H9 (cell line): Measurements from ENCODE around the gene AFF1. TPM values are rescaled to one million over a fixed set of nuclear protein-coding genes. Genes with fewer than 3 reads are reported as not detected.

Experiments used
- DNase-seq: peaks from one replicate; pipeline ENCODE4 v3.0.0-alpha.2; 2017
- H2AFZ ChIP-seq: one replicate; pipeline ENCODE4 v1.6.1; 2013; ENCODE audit warnings: mild to moderate bottlenecking, low read length, control low read depth, moderate library complexity
- H2AK5ac ChIP-seq: 2 replicates; pipeline ENCODE4 v1.6.1; 2013; ENCODE audit warnings: low read length, control low read depth, mixed read lengths; ENCODE audit not compliant: insufficient read length
- H2BK120ac ChIP-seq: one replicate; pipeline ENCODE4 v1.6.1; 2013; ENCODE audit warnings: low read depth, mild to moderate bottlenecking, low read length, control low read depth, inconsistent platforms; ENCODE audit not compliant: poor library complexity, severe bottlenecking
- H2BK12ac ChIP-seq: 2 replicates; pipeline ENCODE4 v1.6.1; 2013; ENCODE audit warnings: low read length, control low read depth, mixed read lengths, low read depth; ENCODE audit not compliant: insufficient read length
- H2BK15ac ChIP-seq: 2 replicates; pipeline ENCODE4 v1.6.1; 2013; ENCODE audit warnings: low read depth, low read length, control low read depth
- H2BK20ac ChIP-seq: one replicate; pipeline ENCODE4 v1.6.1; 2013; ENCODE audit warnings: low read depth, mild to moderate bottlenecking, low read length, control low read depth, inconsistent platforms; ENCODE audit not compliant: poor library complexity, severe bottlenecking
- H2BK5ac ChIP-seq: 2 replicates; pipeline ENCODE4 v1.6.1; 2013; ENCODE audit warnings: low read length, control low read depth, mixed read lengths; ENCODE audit not compliant: insufficient read length
- H3K14ac ChIP-seq: 2 replicates; pipeline ENCODE4 v1.6.1; 2013; ENCODE audit warnings: low read length, control low read depth; ENCODE audit not compliant: insufficient read depth
- H3K18ac ChIP-seq: 2 replicates; pipeline ENCODE4 v1.6.1; 2013; ENCODE audit warnings: low read depth, mild to moderate bottlenecking, mixed read lengths, low read length, control low read depth; ENCODE audit not compliant: insufficient read length
- H3K23ac ChIP-seq: 2 replicates; pipeline ENCODE4 v1.6.1; 2013; ENCODE audit warnings: low read length, control low read depth, mixed read lengths, low read depth; ENCODE audit not compliant: insufficient read length
- H3K23me2 ChIP-seq: 2 replicates; pipeline ENCODE4 v1.6.1; 2013; ENCODE audit warnings: low read depth, mild to moderate bottlenecking, mixed read lengths, low read length, control low read depth; ENCODE audit not compliant: insufficient read length, poor library complexity, severe bottlenecking
- H3K27ac ChIP-seq: 2 replicates; pipeline ENCODE4 v1.5.1; 2013; ENCODE audit warnings: low read length, control low read depth, mixed read lengths, low read depth; ENCODE audit not compliant: insufficient read length
- H3K27me3 ChIP-seq: 2 replicates; pipeline ENCODE4 v1.6.1; 2013; ENCODE audit warnings: low read length, control low read depth, inconsistent platforms; ENCODE audit not compliant: insufficient read depth
- H3K4ac ChIP-seq: 2 replicates; pipeline ENCODE4 v1.6.1; 2013; ENCODE audit warnings: low read depth, mild to moderate bottlenecking, control low read depth, inconsistent platforms, low read length, moderate library complexity
- H3K4me1 ChIP-seq: 2 replicates; pipeline ENCODE4 v1.6.1; 2013; ENCODE audit warnings: low read length, control low read depth, inconsistent platforms; ENCODE audit not compliant: insufficient read depth
- H3K4me2 ChIP-seq: 2 replicates; pipeline ENCODE4 v1.6.1; 2013; ENCODE audit warnings: low read length, control low read depth, mixed read lengths; ENCODE audit not compliant: insufficient read length, insufficient read depth
- H3K56ac ChIP-seq: 2 replicates; pipeline ENCODE4 v1.6.1; 2013; ENCODE audit warnings: low read depth, mild to moderate bottlenecking, mixed read lengths, low read length, control low read depth; ENCODE audit not compliant: insufficient read length
- H3K79me1 ChIP-seq: 2 replicates; pipeline ENCODE4 v1.6.1; 2013; ENCODE audit warnings: low read depth, mild to moderate bottlenecking, moderate library complexity, low read length, control low read depth, inconsistent platforms; ENCODE audit not compliant: insufficient read depth, poor library complexity, severe bottlenecking
- H3K79me2 ChIP-seq: 2 replicates; pipeline ENCODE4 v1.6.1; 2013; ENCODE audit warnings: low read length, control low read depth, inconsistent platforms; ENCODE audit not compliant: insufficient read depth
- H3K9ac ChIP-seq: 2 replicates; pipeline ENCODE4 v1.6.1; 2013; ENCODE audit warnings: low read length, control low read depth, mixed read lengths; ENCODE audit not compliant: insufficient read length; ENCODE audit errors: extremely low read depth
- H3K9me3 ChIP-seq: one replicate; pipeline ENCODE4 v1.6.1; 2013; ENCODE audit warnings: low read depth, low read length, inconsistent platforms; ENCODE audit not compliant: control insufficient read depth
- H3T11ph ChIP-seq: one replicate; pipeline ENCODE4 v1.6.1; 2013; ENCODE audit warnings: mild to moderate bottlenecking, low read length, control low read depth, inconsistent platforms
- H4K20me1 ChIP-seq: one replicate; pipeline ENCODE4 v1.6.1; 2013; ENCODE audit not compliant: control insufficient read depth, insufficient read length, insufficient read depth
- H4K5ac ChIP-seq: 2 replicates; pipeline ENCODE4 v1.6.1; 2013; ENCODE audit warnings: low read depth, mild to moderate bottlenecking, mixed read lengths, low read length, control low read depth; ENCODE audit not compliant: insufficient read length
- H4K8ac ChIP-seq: replicated peaks from 2 replicates; pipeline ENCODE4 v1.6.1; 2013; ENCODE audit warnings: low read length, control low read depth, mixed read lengths, low read depth; ENCODE audit not compliant: insufficient read length
- H4K91ac ChIP-seq: 2 replicates; pipeline ENCODE4 v1.6.1; 2013; ENCODE audit warnings: low read depth, mild to moderate bottlenecking, moderate library complexity, mixed read lengths, low read length, control low read depth; ENCODE audit not compliant: insufficient read length
- H3K27ac Mint-ChIP-seq, 3 experiments: 2 replicates in 2 of 3; 3 replicates in 1 of 3; pipeline ENCODE4 v1.8.0; 2020 to 2021; ENCODE audit warnings: mixed read lengths in 3 of 3, mild to moderate bottlenecking in 1 of 3, moderate library complexity in 1 of 3
- H3K27me3 Mint-ChIP-seq: 2 replicates; pipeline ENCODE4 v1.8.0; 2021; ENCODE audit warnings: low read depth, mild to moderate bottlenecking, moderate library complexity, mixed read lengths
- H3K36me3 Mint-ChIP-seq, 3 experiments: 2 replicates in 2 of 3; 3 replicates in 1 of 3; pipeline ENCODE4 v1.8.0; 2020 to 2021; ENCODE audit warnings: low read depth in 3 of 3, mixed read lengths in 3 of 3; ENCODE audit not compliant: insufficient read depth in 1 of 3
- H3K4me1 Mint-ChIP-seq, 2 experiments: 2 replicates each; pipeline ENCODE4 v1.8.0; 2020; ENCODE audit warnings: mixed read lengths in 2 of 2
- H3K4me3 Mint-ChIP-seq, 2 experiments: 2 replicates in 1 of 2; 3 replicates in 1 of 2; pipeline ENCODE4 v1.8.0; 2020 to 2021; ENCODE audit warnings: mild to moderate bottlenecking in 2 of 2, mixed read lengths in 2 of 2, moderate library complexity in 1 of 2
- H3K9me3 Mint-ChIP-seq, 2 experiments: 2 replicates in 1 of 2; 3 replicates in 1 of 2; pipeline ENCODE4 v1.8.0; 2020; ENCODE audit warnings: mild to moderate bottlenecking in 2 of 2, mixed read lengths in 2 of 2, moderate library complexity in 1 of 2
- WGBS: extraction: QIAGEN DNeasy Blood & Tissue Kit; methylation state at CpG from one replicate; pipeline ENCODE4 v1.1.7; 2013; ENCODE audit warnings: missing lambda C conversion rate, low lambda C conversion rate, mixed read lengths; ENCODE audit not compliant: insufficient read length; ENCODE audit errors: extremely low coverage; 5-methylcytosine and 5-hydroxymethylcytosine counted together
- total RNA-seq: library from RNA; stranded (reverse); gene quantifications from 2 replicates; pipeline ENCODE4 v1.2.1, GENCODE V29; 2021
- TF ChIP-seq, protein P1 (sequence below): fragments of 200-600 bp; sonication (generic); conservative IDR thresholded peaks from 3 replicates; pipeline ENCODE4 v1.8.0; 2021; ENCODE audit warnings: antibody characterized with exemption, mild to moderate bottlenecking

Gene AFF1
- total RNA-seq, 1 experiment from 2014 or later, result 74.5 TPM

DNA sequence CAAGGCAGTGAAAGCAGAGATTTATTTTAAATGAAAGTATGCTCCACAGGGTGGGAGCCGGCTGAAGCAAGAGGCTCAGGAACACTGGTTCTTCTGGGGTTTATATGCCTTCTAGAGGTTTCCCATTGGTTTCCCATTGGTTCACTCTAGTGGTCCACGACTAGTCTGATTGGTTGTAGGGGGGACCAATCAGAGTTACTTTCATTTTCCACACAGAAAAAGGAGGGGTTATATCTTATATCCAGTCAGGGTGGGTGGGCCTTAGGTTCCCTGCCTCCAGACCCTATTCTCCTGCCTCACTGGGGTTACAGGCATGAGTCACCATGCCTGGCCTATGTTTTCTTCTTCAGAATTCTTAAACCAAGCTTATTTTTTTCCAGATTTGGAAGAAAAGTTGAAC, 184.0 kb downstream of the AFF1 start:
- Histone ChIP-seq H4K8ac (no peak overlapping the region), H4K91ac (no peak overlapping the region), H2BK20ac (no peak overlapping the region), H2BK5ac (no peak overlapping the region), H3T11ph (no peak overlapping the region), H3K9ac (no peak overlapping the region), H3K79me1 (peaks cover 6% of the 10 kb centered on the region), H4K5ac (no peak overlapping the region), H3K18ac (no peak overlapping the region), H3K23me2 (peaks cover 3% of the 10 kb centered on the region), H3K9me3 (no peaks in the 10 kb centered on the region), H3K79me2 (peaks cover 2% of the 10 kb centered on the region; the same call in 1 of the 2 replicates), H3K56ac (no peak overlapping the region), H2AFZ (no peak overlapping the region), H4K20me1 (no peaks in the 10 kb centered on the region), H3K27me3 (no peaks in the 10 kb centered on the region), H2AK5ac (no peak overlapping the region), H2BK120ac (no peak overlapping the region), H3K14ac (no peak overlapping the region), H3K27ac (no peak overlapping the region), H3K4me1 (no peaks in the 10 kb centered on the region; the same call in 1 of the 2 replicates), H2BK12ac (no peak overlapping the region), H3K4ac (no peak overlapping the region), H3K4me2 (no peak overlapping the region), H3K23ac (no peak overlapping the region), H2BK15ac (no peak overlapping the region)
- WGBS, result no CpG with 5 or more reads among the region's 2 CpGs
- H3K27me3 Mint-ChIP-seq, result no peaks in the 10 kb centered on the region; the same call in 1 of the 2 replicates
- no peak for DNase-seq
- peaks cover 23 to 25% of the 10 kb centered on the region in 2 experiments for H3K4me1 Mint-ChIP-seq
- no peaks in the 10 kb centered on the region for H3K9me3 Mint-ChIP-seq
- TF ChIP-seq, protein P1, sequence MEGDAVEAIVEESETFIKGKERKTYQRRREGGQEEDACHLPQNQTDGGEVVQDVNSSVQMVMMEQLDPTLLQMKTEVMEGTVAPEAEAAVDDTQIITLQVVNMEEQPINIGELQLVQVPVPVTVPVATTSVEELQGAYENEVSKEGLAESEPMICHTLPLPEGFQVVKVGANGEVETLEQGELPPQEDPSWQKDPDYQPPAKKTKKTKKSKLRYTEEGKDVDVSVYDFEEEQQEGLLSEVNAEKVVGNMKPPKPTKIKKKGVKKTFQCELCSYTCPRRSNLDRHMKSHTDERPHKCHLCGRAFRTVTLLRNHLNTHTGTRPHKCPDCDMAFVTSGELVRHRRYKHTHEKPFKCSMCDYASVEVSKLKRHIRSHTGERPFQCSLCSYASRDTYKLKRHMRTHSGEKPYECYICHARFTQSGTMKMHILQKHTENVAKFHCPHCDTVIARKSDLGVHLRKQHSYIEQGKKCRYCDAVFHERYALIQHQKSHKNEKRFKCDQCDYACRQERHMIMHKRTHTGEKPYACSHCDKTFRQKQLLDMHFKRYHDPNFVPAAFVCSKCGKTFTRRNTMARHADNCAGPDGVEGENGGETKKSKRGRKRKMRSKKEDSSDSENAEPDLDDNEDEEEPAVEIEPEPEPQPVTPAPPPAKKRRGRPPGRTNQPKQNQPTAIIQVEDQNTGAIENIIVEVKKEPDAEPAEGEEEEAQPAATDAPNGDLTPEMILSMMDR, result no peak
- H3K4me3 Mint-ChIP-seq, result no peak overlapping the region
- H3K27ac Mint-ChIP-seq, result peak overlapping the region in 1 of 3 experiments; percentile 61; a peak in 2 of 7 replicates
- H3K36me3 Mint-ChIP-seq, result peaks cover 25 to 59% (median 33%) of the 10 kb centered on the region in 3 experiments
